Stimulated activated naive CD4-positive, alpha-beta T cell treated with Interleukin-2 at 50 U/mL for 16 hours (primary cell): ENCODE data around the gene CFDP1.
"Not testable (repeated sequence)": the region's sequence is repeated elsewhere in the genome, so short reads cannot be mapped to it uniquely, and the experiment has no call there.

Source experiments
- DNase-seq: peaks from one replicate; lab custom pipeline; 2025; lab: John Stamatoyannopoulos, UW

CFDP1 gene

DNA sequence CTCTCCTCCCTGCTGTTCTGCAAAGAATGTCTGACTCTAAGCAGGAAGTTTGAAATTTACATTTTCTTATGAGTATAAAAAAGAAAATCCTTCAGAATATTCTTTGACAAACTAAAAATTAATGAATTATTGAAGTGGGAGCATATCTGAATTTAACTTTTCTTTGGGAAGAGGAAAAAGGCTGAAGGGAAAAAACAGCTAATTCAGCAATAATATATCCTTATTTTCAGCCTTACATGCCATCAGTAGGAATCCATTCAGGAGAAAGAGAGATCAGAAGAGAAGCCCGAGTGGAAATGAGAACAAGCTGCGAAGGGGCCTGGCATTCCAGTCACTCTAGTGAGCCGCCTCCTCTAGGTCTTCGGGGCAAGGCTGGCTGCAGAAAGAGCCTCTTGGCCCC lies 140.1 kb downstream of the CFDP1 start:
- no peak for DNase-seq

- DNase-seq = no peak
Measured at GRCh38 chr16:75292691-75293090, 140.6 kb downstream of the CFDP1 start.

DNA sequence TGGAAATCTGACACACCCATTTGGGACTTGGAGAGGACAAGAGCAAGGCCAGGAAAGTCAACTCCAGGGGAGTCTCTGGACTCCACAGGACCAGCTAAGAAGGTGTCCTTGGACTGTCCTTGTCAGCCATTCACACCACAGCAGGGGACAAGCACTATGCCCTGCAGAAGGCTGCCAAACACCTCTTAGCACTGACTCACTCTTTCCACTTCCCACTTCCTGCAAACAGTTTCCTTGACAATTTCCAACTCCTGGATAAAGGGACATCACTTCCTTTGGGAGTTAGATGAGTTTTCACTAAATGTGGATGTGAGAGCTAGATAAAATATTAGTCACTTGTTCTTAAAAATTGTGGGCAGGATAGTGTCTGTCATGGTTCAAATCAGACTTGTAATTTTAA lies 144.1 kb downstream of the CFDP1 start:
- no peak for DNase-seq

GRCh38 chr16:75288596-75289120 lies 144.6 kb downstream of the CFDP1 start:
- DNase-seq = peak; percentile 47

DNA sequence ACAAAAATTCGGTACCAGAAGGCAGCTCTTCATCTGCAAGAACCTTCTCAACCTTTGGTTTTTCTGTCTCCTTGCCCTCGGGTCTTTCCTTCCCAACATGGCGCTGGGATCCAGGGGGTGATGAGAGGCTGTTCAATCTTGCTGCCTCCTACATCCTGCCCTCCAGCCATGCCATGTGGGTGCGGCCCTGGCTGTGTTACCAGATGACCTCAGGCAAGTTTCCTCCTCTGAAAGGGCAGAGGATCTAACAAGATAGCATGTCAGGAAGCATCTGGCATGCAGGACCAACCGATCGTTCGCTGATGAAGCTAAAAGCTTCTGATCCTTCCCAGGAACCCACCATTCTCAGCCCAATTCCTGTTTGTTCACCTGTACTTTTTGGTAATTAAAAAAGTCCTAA lies 145.1 kb downstream of the CFDP1 start:
- no peak for DNase-seq

- no peak for DNase-seq
Measured at GRCh38 chr16:75287708-75288107, 145.6 kb downstream of the CFDP1 start.

DNA sequence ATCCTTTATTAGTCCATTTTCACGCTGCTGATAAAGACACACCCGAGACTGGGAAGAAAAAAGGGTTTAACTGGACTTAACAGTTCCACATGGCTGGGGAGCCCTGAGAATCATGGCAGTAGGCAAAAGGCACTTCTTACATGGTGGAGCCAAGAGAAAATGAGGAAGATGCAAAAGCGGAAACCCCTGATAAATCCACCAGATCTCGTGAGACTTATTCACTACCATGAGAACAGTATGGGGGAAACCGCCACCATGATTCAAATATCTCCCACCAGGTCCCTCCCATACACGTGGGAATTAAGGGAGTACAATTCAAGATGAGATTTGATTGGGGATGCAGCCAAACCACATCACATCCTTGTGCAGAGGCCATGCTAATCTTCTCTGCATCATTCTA lies 146.9 kb downstream of the CFDP1 start:
- no peak for DNase-seq

DNA sequence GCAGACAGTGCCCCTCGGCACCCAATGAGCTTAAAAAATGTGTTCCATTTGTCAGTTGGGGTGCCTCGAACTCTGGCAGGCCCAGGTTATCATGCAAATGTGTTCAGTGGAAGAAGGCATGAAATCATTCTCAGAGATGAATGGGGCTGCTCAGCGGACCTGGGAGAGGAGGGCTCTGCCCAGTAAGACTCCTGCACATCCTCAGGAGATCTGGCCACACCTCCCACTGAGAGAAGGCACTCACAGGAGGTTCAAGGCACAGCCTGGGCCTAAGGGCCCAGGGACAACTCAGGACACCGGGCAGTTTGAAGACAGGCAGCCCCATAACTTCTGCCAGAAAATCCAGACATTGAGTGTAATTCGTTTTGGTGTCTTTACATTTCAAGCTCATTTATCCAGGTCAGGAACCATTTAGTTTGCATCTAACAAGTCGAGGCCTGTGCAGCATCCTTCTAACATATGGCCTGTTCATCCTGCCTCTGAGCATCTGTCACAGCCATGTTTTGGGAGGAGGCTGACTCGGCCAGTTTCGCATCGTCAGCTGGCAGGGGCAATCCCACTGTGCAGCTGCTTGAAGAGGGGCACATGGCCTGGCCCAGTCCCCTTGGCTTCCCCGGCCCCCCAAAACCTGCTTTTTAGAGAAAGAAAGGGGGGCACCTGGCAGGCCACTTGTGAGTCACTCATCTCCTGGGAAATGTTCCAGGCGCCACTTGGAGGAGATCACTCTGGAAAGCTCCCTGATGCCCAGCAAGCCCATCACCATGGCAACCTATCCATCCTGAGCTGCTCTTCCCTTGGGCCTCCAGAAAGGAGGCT lies 150.6 kb downstream of the CFDP1 start:
- DNase-seq = no peak

- no peak for DNase-seq
Measured at GRCh38 chr16:75281826-75282225, 151.5 kb downstream of the CFDP1 start.

DNA sequence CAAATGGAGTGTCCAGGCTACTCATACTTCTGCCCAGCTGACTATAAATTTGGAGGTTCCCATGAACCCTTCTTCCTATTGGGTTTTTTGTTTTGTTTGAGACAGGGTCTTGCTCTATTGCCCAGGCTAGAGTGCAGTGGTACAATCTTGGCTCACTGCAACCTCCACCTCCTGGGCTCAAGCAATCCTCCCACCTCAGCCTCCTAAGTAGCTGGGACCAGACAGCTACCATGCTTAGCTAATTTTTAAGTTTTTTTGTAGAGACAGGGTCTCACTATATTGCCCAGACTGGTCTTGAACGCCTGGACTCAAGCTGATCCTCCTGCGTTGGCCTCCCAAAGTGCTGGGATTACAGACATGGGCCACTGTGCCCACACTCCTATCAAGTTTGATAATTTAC lies 152.3 kb downstream of the CFDP1 start:
- DNase-seq = not testable (repeated sequence)

GRCh38 chr16:75280331-75280804 lies 152.9 kb downstream of the CFDP1 start:
- DNase-seq = no peak

- DNase-seq = no peak
Measured at GRCh38 chr16:75279305-75279704, 154.0 kb downstream of the CFDP1 start.

- no peak for DNase-seq
Measured at GRCh38 chr16:75273054-75273925, 160.0 kb downstream of the CFDP1 start.

DNA sequence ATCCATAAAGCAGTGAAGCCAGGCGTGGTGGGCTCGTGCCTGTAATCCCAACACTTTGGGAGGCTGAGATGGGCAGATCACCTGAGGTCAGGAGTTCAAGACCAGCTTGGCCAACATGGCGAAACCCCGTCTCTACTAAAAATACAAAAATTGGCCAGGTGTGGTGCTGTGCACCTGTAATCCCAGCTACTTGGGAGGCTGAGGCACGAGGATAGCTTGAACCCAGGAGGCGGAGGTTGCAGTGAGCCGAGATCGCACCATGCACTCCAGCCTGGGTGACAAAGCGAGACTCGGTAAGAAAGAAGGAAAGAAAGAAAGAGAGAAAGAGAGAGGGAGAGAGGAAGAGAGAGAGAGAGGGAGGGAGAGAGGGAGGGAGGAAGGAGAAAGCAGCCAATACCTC lies 160.7 kb downstream of the CFDP1 start:
- DNase-seq = not testable (repeated sequence)

DNA sequence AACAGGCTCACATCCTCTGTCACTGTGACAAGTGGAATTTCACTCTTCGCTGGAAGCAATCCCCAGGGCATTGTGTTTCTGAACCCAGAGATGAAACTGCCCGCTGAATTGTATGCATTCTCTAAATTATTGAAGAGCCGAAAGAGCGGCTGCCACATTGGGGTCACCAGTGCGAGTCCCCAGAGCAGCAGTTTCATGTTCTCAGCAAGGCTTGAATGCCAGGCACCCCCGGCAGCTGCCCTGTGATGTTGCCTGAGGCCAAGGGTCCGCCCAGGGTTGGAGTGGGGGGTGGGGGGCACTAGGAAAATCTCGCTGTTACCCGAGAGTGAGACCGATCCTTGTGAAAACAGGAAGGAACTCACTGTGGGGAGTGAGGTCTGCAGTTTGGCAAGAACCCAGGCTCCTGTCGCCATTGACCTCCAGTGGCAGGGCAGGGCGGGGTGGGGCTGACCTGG lies 161.2 kb downstream of the CFDP1 start:
- DNase-seq = no peak

DNA sequence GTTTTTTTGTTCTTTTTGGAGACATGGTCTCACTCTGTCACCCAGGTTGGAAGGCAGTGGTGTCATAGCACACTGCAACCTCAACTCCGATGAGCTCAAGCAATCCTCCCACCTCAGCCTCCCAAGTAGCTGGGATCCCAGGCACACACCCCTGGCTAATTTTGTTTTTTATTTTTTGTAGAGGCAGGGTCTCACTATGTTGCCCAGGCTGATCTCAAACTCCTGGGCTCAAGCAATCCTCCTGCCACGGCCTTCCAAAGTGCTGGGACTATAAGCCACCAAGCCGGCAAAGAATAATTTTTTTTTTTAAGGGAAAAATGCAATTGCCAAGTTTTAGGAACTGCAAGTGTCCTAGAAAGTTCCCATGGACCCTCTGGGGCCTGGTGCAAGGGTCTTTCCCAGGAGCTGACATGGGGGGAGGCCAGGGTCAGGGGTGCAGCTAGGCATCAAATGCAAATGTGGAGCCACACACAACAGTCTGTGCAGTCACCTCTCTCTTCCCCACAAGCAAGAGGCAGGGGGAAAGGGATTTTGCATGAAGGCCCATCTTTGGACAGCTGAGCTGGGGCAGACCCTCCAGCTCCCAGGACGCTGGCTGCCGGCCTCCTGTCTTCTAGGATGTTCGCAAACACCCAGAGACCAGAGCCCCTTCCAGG lies 161.7 kb downstream of the CFDP1 start:
- no peak for DNase-seq

DNA sequence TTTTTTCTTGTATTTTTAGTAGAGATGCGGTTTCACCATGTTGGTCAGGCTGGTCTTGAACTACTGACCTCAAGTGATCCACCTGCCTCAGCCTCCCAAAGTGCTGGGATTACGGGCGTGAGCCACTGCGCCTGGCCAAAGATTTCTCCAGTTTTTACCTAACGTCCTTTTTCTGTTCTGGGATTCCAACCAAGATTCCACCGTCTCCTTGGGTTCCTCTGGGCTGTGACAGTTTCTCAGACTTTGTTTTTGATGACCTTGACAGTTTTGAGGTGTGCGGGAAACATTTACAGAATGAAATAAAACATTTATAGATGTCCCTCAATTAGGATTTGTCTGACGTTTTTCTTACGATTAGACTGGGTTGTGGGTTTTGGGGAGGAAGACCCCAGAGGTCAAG lies 163.9 kb downstream of the CFDP1 start:
- DNase-seq = not testable (repeated sequence)

DNA sequence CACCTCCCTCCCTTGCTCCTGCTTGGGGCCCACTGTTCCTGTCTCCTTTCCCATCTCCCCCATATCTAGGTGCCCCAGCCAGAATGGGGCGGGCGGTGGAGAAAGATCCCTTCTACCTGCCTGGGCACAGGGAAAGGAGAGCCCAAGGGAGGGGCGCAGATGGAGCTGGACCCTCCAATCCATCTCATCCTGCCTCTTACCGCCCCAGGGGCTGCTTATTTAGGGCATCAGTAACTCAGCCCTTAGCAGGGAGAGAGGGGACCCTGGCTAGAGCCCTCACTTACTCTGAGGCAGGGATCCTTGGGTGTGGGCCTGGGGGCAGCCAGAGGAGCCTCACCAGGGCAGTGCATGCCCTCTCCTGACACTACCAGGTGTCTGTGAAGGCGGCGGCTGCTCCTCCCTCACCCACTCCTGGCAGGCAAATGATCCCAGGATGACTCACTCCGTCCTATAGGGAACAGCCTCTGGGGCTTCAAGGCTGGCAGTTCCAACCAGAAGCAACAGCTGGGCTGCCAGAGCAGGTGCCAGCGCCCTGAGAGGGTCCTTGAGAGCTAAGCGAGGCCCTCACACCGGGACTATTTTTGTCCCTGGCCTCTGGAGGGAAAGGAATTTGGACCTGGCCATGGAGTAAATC lies 165.6 kb downstream of the CFDP1 start:
- no peak for DNase-seq

DNA sequence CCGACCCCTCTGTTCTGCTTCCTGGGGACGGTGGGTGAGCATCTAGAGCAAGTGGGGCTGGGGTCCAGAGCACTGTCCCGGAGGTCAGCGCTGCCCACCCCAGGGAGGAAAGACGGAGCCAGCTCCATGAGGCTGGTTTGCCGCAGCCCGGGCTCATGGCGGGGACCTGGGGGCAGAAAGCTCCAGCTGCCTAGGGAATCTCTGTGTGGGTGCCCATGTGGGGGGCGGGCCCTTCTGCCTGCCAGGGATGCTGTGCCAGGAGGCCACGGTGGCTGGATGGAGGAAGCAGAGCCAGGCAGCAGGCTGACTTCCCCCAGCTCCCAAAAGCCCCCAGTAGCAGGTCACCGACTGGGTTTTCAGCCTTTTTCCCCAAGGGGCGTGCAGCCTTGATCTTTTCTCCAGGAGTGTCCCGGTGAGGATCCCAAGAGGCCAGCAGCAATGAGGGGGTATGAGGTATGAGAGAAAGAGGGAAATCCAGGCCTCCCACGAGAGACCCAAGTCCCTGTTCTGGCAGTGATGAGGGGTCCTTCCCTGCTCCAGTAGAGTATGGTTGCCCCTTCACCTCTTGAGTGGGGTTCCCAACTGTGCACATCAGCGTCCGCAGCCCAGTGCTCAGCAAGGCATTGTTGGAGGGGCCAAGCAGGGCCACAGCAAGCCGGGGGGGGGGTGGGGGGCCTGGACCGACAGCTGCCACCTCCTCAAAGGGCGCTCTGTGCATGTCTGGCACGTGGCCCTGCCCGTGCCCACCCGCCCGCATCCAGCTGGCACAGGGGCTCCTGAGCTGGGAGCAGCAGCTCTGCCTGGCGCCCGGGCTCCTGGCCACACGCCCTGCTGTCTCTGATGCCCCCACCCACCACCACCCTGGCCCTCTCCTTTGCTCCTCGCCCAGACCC lies 166.3 kb downstream of the CFDP1 start:
- DNase-seq = no peak

- no peak for DNase-seq
Measured at GRCh38 chr16:75265911-75266701, 167.2 kb downstream of the CFDP1 start.
